Suprapubic skin (tissue), 4 donors: ENCODE measurements around the gene LYRM4.

ENCODE experiments used
- CTCF ChIP-seq, 2 donors: fragments of 200-600 bp in 1 of 2; fragments of 450-650 bp in 1 of 2; sonication (generic) in 1 of 2; IDR thresholded peaks; one replicate each; pipeline ENCODE4 v1.5.1; 2016 to 2019; ENCODE audit warnings: antibody characterized with exemption in 2 of 2, mild to moderate bottlenecking in 1 of 2, moderate library complexity in 1 of 2
- EP300 ChIP-seq: sonication (generic); formaldehyde crosslinking; IDR thresholded peaks from one replicate; pipeline ENCODE4 v1.6.1; 2017; ENCODE audit warnings: antibody characterized with exemption
- POLR2A ChIP-seq, 2 donors: fragments of 450-650 bp; IDR thresholded peaks; one replicate each; pipeline ENCODE4 v1.6.1; 2017; ENCODE audit warnings: antibody characterized with exemption in 2 of 2, mild to moderate bottlenecking in 2 of 2, moderate library complexity in 2 of 2
- POLR2AphosphoS5 ChIP-seq, 3 donors: sonication (generic); formaldehyde crosslinking; IDR thresholded peaks; one replicate each; pipeline ENCODE4 v1.6.1; 2017; ENCODE audit warnings: antibody characterized with exemption in 3 of 3

- TF ChIP-seq POLR2A (IDR thresholded peaks at IDR 0.05) (no peak), POLR2AphosphoS5 (IDR thresholded peaks at IDR 0.05) (no peak), CTCF (IDR thresholded peaks at IDR 0.05) (peak in 1 of 2 donors; percentile 13), EP300 (no peak)
These were observed 85.8 kb downstream of the LYRM4 start for GRCh38 chr6:5174756-5175549.
